HG02981 (cell line): ENCODE results near the gene CREM.
A peak's percentile ranks its signal among the peaks of the same experiment; 100 is the strongest.
"Not testable (repeated sequence)": the region's sequence is repeated elsewhere in the genome, so short reads cannot be mapped to it uniquely, and the experiment has no call there.

Source experiments
- ATAC-seq: cut with Tn5 transposase; IDR thresholded peaks from one replicate; pipeline ENCODE4 v1.9.1; 2021; ENCODE audit warnings: mild to moderate bottlenecking, moderate library complexity; ENCODE audit not compliant: unreplicated experiment

Gene CREM

GRCh38 chr10:35192645-35193249 lies 66.1 kb downstream of the CREM start:
- no peak for ATAC-seq

GRCh38 chr10:35194471-35194870 lies 67.8 kb downstream of the CREM start:
- ATAC-seq: no peak

GRCh38 chr10:35194906-35195305 lies 68.3 kb downstream of the CREM start:
- no peak for ATAC-seq

GRCh38 chr10:35195361-35196306 lies 69.0 kb downstream of the CREM start:
- ATAC-seq: peak; percentile 99

GRCh38 chr10:35200487-35200886 lies 73.8 kb downstream of the CREM start:
- no peak for ATAC-seq

GRCh38 chr10:35201234-35201633 lies 74.6 kb downstream of the CREM start:
- ATAC-seq: no peak

GRCh38 chr10:35202050-35202449 lies 75.4 kb downstream of the CREM start:
- ATAC-seq: no peak

- no peak for ATAC-seq
Observed at GRCh38 chr10:35203745-35204144, 77.1 kb downstream of the CREM start.

- no peak for ATAC-seq
Observed at GRCh38 chr10:35204650-35205319, 78.1 kb downstream of the CREM start.

GRCh38 chr10:35206274-35206673 lies 79.6 kb downstream of the CREM start:
- ATAC-seq: no peak

GRCh38 chr10:35208536-35208935 lies 81.9 kb downstream of the CREM start:
- peak; percentile 81 for ATAC-seq

- ATAC-seq: no peak
Observed at GRCh38 chr10:35208949-35209613, 82.4 kb downstream of the CREM start.

GRCh38 chr10:35210961-35211360 lies 84.3 kb downstream of the CREM start:
- no peak for ATAC-seq

GRCh38 chr10:35211390-35211789 lies 84.7 kb downstream of the CREM start:
- no peak for ATAC-seq

- no peak for ATAC-seq
Observed at GRCh38 chr10:35212856-35213255, 86.2 kb downstream of the CREM start.

GRCh38 chr10:35213699-35214098 lies 87.1 kb downstream of the CREM start:
- no peak for ATAC-seq

- no peak for ATAC-seq
Observed at GRCh38 chr10:35214607-35215020, 88.0 kb downstream of the CREM start.

GRCh38 chr10:35215107-35215506 lies 88.5 kb downstream of the CREM start:
- ATAC-seq: no peak

GRCh38 chr10:35216303-35216905 lies 89.8 kb downstream of the CREM start:
- ATAC-seq: no peak

GRCh38 chr10:35216956-35217355 lies 90.3 kb downstream of the CREM start:
- not testable (repeated sequence) for ATAC-seq

- no peak for ATAC-seq
Observed at GRCh38 chr10:35217455-35217854, 90.8 kb downstream of the CREM start.
